ENCODE results near the gene STMN1. TPM values are rescaled to one million over a fixed set of nuclear protein-coding genes. Genes with fewer than 3 reads are reported as not detected.
A peak's percentile ranks its signal among the peaks of the same experiment; 100 is the strongest.

Gene STMN1
- total and polyA plus RNA-seq, 2 of the 8 experiments (the other 6 are each of a cell fraction or from before 2014, with no cell fraction given): 116 to 564 TPM

GRCh38 chr1:25889470-25889869, 16.7 kb downstream of the STMN1 start:
- no peak overlapping the region for H2AFZ ChIP-seq (ENCODE audit: low read length)
- H3K79me1 ChIP-seq (ENCODE audit: low read depth, low read length): no peaks in the 10 kb centered on the region
- no peak overlapping the region for H4K91ac ChIP-seq (replicated peaks; ENCODE audit: insufficient read length, low read length)
- no peaks in the 10 kb centered on the region for H3K27me3 ChIP-seq (replicated peaks in 1 of 4; ENCODE audit: control insufficient read depth in 3 of 4, extremely low read depth in 1 of 4, insufficient read depth in 3 of 4, low read length in 3 of 4)
- H3K4me1 ChIP-seq (replicated peaks in 1 of 4; ENCODE audit: control insufficient read depth in 3 of 4, insufficient read depth in 4 of 4, low read length in 3 of 4): peaks cover 0 to 18% (median 10%) of the 10 kb centered on the region in 4 experiments; a peak in 6 of 7 replicates
- H3K79me2 ChIP-seq (ENCODE audit: control insufficient read depth in 1 of 2, insufficient read depth in 2 of 2, low read length in 2 of 2): no peaks in the 10 kb centered on the region
- no peak overlapping the region for H3K56ac ChIP-seq (replicated peaks; ENCODE audit: insufficient read length, low read depth, low read length)
- H3K14ac ChIP-seq (ENCODE audit: insufficient read length): no peak overlapping the region
- no peak for FAIRE-seq
- POLR2A ChIA-PET (ENCODE audit: partially characterized antibody): interaction anchor here (0.6 to 5.3 kb wide), 4 partner anchors 8 to 324 kb away, joined by 3 to 28 read pairs (median 4); partner anchors contain the start of gene PAQR7
- H2BK20ac ChIP-seq (ENCODE audit: low read length): no peak overlapping the region
- no peak overlapping the region for H3K27ac ChIP-seq (ENCODE audit: low read depth, low read length)
- no peak overlapping the region for H3K18ac ChIP-seq (ENCODE audit: extremely low read depth, low read length)
- no peak overlapping the region for H4K5ac ChIP-seq (ENCODE audit: insufficient read length, low read depth, low read length)
- no peak overlapping the region; a peak in 1 of 8 replicates for H3K4me3 ChIP-seq (ENCODE audit: extremely low read depth in 1 of 4, insufficient read depth in 2 of 4, low read depth in 3 of 4, low read length in 4 of 4)
- H4K20me1 ChIP-seq (replicated peaks in 1 of 2; ENCODE audit: control insufficient read depth in 1 of 2, insufficient read depth in 2 of 2, low read length in 2 of 2): no peaks in the 10 kb centered on the region
- H3K9me3 ChIP-seq (ENCODE audit: insufficient read depth in 2 of 2, low read depth in 1 of 2, low read length in 1 of 2): no peaks in the 10 kb centered on the region
- H3K4ac ChIP-seq (replicated peaks; ENCODE audit: insufficient read length, low read depth, low read length): no peak overlapping the region
- CTCF ChIA-PET (ENCODE audit: partially characterized antibody): interaction anchor here (0.6 to 1.6 kb wide), 11 partner anchors 8 to 121 kb away, joined by 3 to 6 read pairs (median 4); partner anchors contain the start of gene PAQR7
- H2AK5ac ChIP-seq (ENCODE audit: low read depth, low read length): peak overlapping the region; percentile 49; the same call in 1 of the 2 replicates
- peak overlapping the region; percentile 72 for H2BK15ac ChIP-seq (ENCODE audit: low read length)
- no peak overlapping the region for H4K8ac ChIP-seq (ENCODE audit: extremely low read depth, insufficient read depth, low read length)
- no peak overlapping the region for H2BK120ac ChIP-seq (replicated peaks; ENCODE audit: low read depth, low read length)
- no peak overlapping the region for H3K9ac ChIP-seq (replicated peaks in 1 of 4; ENCODE audit: extremely low read depth in 1 of 4, low read depth in 3 of 4, low read length in 3 of 4)
- H3K23me2 ChIP-seq (ENCODE audit: low read depth, low read length): no peaks in the 10 kb centered on the region
- WGBS, 2 experiments (ENCODE audit: extremely low coverage in 1 of 2, insufficient coverage in 1 of 2, insufficient read length in 1 of 2, insufficient replicate concordance in 2 of 2, low coverage in 1 of 2, low lambda C conversion rate in 2 of 2, missing lambda C conversion rate in 1 of 2): 81% methylated on average over 3 of the region's 3 CpGs; no CpG with 5 or more reads in 1 of the 2 experiments
- no peaks in the 10 kb centered on the region for H3K36me3 ChIP-seq (ENCODE audit: control insufficient read depth in 2 of 4, insufficient read depth in 4 of 4, low read length in 3 of 4)
- H3K23ac ChIP-seq (ENCODE audit: insufficient read length): no peak overlapping the region
- TF ChIP-seq POU5F1 (IDR thresholded peaks at IDR 0.05; ENCODE audit: low read depth, low read length) (no peak), USF2 (IDR thresholded peaks at IDR 0.05; ENCODE audit: low read length) (no peak), POLR2A (IDR thresholded peaks at IDR 0.05; ENCODE audit: control extremely low read depth in 1 of 2, low read depth in 2 of 2, low read length in 2 of 2) (no peak), FOSL1 (IDR thresholded peaks at IDR 0.05; ENCODE audit: insufficient read depth, low read depth, low read length) (no peak), GTF2F1 (IDR thresholded peaks at IDR 0.05; ENCODE audit: borderline replicate concordance, low read depth, low read length) (no peak)
- no peak for DNase-seq (ENCODE audit: low read depth in 1 of 2, low spot score in 2 of 2)
- H3K4me2 ChIP-seq (ENCODE audit: insufficient read depth in 1 of 2, low read depth in 2 of 2, low read length in 2 of 2): no peak overlapping the region
- 0 out of 2 replicates have a peak overlapping the region, but pooled peaks have one; percentile 35 for H2BK12ac ChIP-seq (ENCODE audit: low read depth, low read length)
- H2BK5ac ChIP-seq (ENCODE audit: low read depth, low read length): 0 out of 2 replicates have a peak overlapping the region, but pooled peaks have one; percentile 16

Data from H1 (cell line).